ENCODE results near the gene ZNF598.

The ZNF598 gene

DNA sequence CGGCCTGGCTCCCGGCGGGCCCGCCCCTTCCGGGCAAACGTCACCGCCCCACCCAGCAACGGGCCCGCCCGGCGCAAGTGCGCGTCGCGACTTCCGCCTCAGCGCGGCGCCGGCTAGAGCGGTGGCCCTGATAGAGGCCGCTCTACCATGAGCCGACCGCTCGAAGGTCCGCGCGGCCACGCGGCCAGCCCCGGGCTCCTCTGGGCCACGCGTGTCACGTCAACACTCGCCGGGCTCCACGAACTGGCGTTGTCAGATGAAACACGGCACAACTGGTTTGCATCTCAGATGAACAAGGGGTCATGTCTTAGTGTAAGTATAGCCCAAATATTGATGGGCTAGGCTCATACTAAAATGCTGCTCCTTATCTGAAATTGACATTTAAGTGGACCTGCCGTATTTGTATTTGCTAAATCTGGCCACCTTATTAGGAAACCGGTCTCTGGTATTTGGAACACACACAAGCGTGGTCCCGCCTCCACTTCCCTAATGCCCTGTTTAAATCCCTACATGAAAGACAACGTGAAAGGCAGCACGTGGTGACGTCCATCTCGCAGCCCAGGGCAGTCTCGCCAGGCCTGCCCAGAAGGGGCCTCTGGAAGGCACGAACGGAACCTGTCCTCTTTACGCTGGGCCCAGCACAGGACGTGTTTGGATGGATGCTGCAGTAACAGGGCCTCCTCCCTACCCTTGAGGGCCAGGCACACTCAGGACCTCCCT lies at the start of gene ZNF598:
TSS of gene ZNF598 (minus strand) at position 31 of the 720 bp plus-strand sequence.
- Histone ChIP-seq H3K4me1 (ENCODE audit: control insufficient read depth in 2 of 2, insufficient read depth in 2 of 2, low read length in 2 of 2) (peaks cover 27 to 32% of the 10 kb centered on the region in 2 donors), H3K27me3 (ENCODE audit: control insufficient read depth in 2 of 2, insufficient read depth in 2 of 2, low read length in 2 of 2) (no peaks in the 10 kb centered on the region), H3K9ac (ENCODE audit: low read depth in 1 of 2, low read length in 2 of 2) (peak within 1 kb of the TSS; percentile 93 to 95), H3K9me3 (ENCODE audit: control insufficient read depth in 2 of 2, low read length in 2 of 2) (no peaks in the 10 kb centered on the region), H3K4me3 (ENCODE audit: low read length in 2 of 2) (peak within 1 kb of the TSS; percentile 81 to 84), H3K27ac (ENCODE audit: low read depth in 2 of 2, low read length in 2 of 2) (peak within 1 kb of the TSS; percentile 84 to 90), H3K36me3 (ENCODE audit: control insufficient read depth in 2 of 2, insufficient read depth in 2 of 2, low read length in 2 of 2) (no peaks in the 10 kb centered on the region)

DNA sequence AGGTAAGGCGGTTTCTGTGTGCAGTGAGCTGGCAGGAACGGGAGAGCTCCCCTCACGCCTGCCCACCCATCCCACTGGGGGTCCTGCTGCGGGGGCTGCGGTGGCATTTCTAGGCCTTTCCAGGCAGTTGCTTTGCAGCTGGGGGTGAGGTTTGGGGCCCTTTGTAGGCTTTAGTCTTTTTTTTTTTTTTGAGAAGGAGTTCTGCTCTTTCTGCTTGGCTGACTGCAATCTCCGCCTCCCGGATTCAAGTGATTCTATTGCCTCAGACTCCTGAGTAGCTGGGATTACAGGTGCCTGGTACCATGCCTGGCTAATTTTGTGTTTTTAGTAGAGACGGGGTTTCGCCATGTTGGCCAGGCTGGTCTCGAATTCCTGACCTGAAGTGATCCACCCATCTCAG lies 49.3 kb upstream of the ZNF598 start:
- no peak overlapping the region for H3K27ac ChIP-seq (ENCODE audit: low read depth in 2 of 2, low read length in 2 of 2)
- no peaks in the 10 kb centered on the region for H3K27me3 ChIP-seq (ENCODE audit: control insufficient read depth in 2 of 2, insufficient read depth in 2 of 2, low read length in 2 of 2)
- H3K4me1 ChIP-seq (ENCODE audit: control insufficient read depth in 2 of 2, insufficient read depth in 2 of 2, low read length in 2 of 2), result peaks cover 8 to 14% of the 10 kb centered on the region in 2 donors
- peaks cover 39 to 43% of the 10 kb centered on the region in 2 donors for H3K36me3 ChIP-seq (ENCODE audit: control insufficient read depth in 2 of 2, insufficient read depth in 2 of 2, low read length in 2 of 2)
- H3K4me3 ChIP-seq (ENCODE audit: low read length in 2 of 2), result no peak overlapping the region
- no peak overlapping the region for H3K9ac ChIP-seq (ENCODE audit: low read depth in 1 of 2, low read length in 2 of 2)
- H3K9me3 ChIP-seq (ENCODE audit: control insufficient read depth in 2 of 2, low read length in 2 of 2), result no peaks in the 10 kb centered on the region

DNA sequence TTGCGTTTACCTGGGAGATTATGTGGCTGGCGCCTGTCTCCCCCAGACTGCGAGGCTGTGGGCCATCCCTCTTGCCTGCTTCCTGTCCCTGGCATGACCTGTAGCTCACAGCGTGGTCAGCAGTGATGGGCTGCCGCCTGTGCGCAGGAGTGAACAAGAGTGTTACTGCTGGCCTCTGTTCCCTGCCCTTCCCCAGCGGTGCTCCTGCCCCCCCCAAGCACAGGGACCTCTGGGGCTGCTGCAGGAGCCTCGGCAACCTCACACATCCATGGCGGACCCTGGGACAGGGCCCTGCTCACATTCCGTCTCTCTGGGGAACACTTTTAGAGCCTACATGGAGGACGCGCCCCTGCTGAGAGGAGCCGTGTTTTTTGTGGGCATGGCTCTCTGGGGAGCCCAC lies 48.8 kb upstream of the ZNF598 start:
- Histone ChIP-seq H3K9me3 (ENCODE audit: control insufficient read depth in 2 of 2, low read length in 2 of 2) (no peaks in the 10 kb centered on the region), H3K27me3 (ENCODE audit: control insufficient read depth in 2 of 2, insufficient read depth in 2 of 2, low read length in 2 of 2) (no peaks in the 10 kb centered on the region), H3K4me3 (ENCODE audit: low read length in 2 of 2) (no peak overlapping the region), H3K36me3 (ENCODE audit: control insufficient read depth in 2 of 2, insufficient read depth in 2 of 2, low read length in 2 of 2) (peaks cover 42 to 43% of the 10 kb centered on the region in 2 donors), H3K27ac (ENCODE audit: low read depth in 2 of 2, low read length in 2 of 2) (no peak overlapping the region), H3K4me1 (ENCODE audit: control insufficient read depth in 2 of 2, insufficient read depth in 2 of 2, low read length in 2 of 2) (peaks cover 8 to 14% of the 10 kb centered on the region in 2 donors), H3K9ac (ENCODE audit: low read depth in 1 of 2, low read length in 2 of 2) (no peak overlapping the region)

DNA sequence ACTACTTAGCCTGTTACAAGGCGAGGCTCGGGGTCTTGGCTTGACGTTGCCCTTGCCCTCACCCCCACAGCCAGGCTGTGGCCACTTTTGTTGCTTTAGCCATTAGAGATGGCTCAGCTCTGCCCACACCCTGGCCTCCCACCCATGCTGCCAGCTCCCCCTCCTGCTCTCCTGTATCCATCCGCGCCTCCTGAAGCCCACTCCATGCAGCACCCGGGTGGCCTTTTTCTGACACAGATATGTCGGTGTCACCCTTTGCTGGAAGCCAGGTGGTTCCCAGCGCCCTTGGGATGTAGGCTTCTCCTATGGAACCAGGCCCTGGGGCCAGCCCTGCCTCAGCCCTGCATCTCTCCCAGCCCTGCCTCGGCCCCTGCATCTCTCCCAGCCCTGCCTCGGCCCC lies 47.8 kb upstream of the ZNF598 start:
- Histone ChIP-seq H3K9me3 (ENCODE audit: control insufficient read depth in 2 of 2, low read length in 2 of 2) (no peaks in the 10 kb centered on the region), H3K4me1 (ENCODE audit: control insufficient read depth in 2 of 2, insufficient read depth in 2 of 2, low read length in 2 of 2) (peaks cover 8 to 14% of the 10 kb centered on the region in 2 donors), H3K27me3 (ENCODE audit: control insufficient read depth in 2 of 2, insufficient read depth in 2 of 2, low read length in 2 of 2) (no peaks in the 10 kb centered on the region), H3K4me3 (ENCODE audit: low read length in 2 of 2) (no peak overlapping the region), H3K9ac (ENCODE audit: low read depth in 1 of 2, low read length in 2 of 2) (no peak overlapping the region), H3K27ac (ENCODE audit: low read depth in 2 of 2, low read length in 2 of 2) (no peak overlapping the region), H3K36me3 (ENCODE audit: control insufficient read depth in 2 of 2, insufficient read depth in 2 of 2, low read length in 2 of 2) (peaks cover 39 to 44% of the 10 kb centered on the region in 2 donors)

DNA sequence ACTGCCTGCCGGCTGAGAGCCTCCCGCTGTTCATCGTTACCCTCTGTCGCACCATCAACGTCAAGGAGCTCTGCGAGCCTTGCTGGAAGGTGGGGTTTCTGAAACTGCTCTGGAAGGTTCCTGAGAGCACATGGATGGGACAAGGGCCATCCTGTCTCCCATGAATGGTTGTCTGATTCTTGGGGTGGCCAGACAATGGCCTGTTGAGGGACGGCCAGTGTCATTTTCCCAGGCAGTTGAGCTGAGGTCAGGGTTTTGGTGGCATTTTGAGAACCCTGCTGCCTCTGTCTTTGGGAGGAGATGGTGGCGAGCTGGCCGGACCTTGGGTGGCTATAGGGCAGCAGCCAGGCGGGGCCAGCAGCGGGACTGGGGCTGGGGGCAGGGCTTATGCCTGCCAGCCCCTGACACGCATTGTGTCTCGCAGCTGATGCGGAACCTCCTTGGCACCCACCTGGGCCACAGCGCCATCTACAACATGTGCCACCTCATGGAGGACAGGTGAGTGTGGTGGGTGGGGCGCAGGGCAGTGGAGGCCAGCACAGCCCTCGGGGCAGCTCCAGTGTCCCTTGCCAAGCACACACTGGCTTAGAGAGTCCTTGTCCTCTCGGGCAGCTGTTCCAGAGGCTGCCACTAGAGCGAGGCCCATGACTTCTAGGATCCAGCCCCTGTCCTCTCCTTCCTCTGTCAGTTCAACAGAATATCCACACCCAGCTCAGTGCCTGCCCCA lies 47.2 kb upstream of the ZNF598 start:
- Histone ChIP-seq H3K27ac (ENCODE audit: low read depth in 2 of 2, low read length in 2 of 2) (no peak overlapping the region), H3K9ac (ENCODE audit: low read depth in 1 of 2, low read length in 2 of 2) (no peak overlapping the region), H3K27me3 (ENCODE audit: control insufficient read depth in 2 of 2, insufficient read depth in 2 of 2, low read length in 2 of 2) (no peaks in the 10 kb centered on the region), H3K4me3 (ENCODE audit: low read length in 2 of 2) (no peak overlapping the region), H3K9me3 (ENCODE audit: control insufficient read depth in 2 of 2, low read length in 2 of 2) (no peaks in the 10 kb centered on the region), H3K36me3 (ENCODE audit: control insufficient read depth in 2 of 2, insufficient read depth in 2 of 2, low read length in 2 of 2) (peaks cover 40 to 44% of the 10 kb centered on the region in 2 donors), H3K4me1 (ENCODE audit: control insufficient read depth in 2 of 2, insufficient read depth in 2 of 2, low read length in 2 of 2) (peaks cover 8 to 14% of the 10 kb centered on the region in 2 donors)

DNA sequence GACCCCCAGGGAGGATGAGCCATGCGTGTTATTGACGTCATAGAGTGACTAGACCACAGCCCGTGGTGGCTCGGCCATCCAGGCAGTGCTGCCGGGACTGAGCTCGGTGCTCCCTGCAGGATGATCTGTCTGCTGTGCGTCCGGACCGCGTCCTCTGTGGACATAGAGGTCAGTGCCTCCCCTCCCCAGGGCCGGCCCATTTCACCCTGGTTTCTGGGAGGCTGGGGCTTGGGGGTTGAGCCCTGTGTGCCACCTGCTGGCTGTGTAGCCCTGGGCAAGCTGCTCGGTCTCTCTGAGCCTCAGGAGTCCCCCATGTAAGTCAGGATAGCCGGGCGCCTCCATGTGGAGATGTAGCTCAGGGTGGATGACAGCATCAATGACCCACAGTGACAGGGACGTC lies 46.5 kb upstream of the ZNF598 start:
- Histone ChIP-seq H3K4me3 (ENCODE audit: low read length in 2 of 2) (no peak overlapping the region), H3K4me1 (ENCODE audit: control insufficient read depth in 2 of 2, insufficient read depth in 2 of 2, low read length in 2 of 2) (peaks cover 8 to 14% of the 10 kb centered on the region in 2 donors), H3K27me3 (ENCODE audit: control insufficient read depth in 2 of 2, insufficient read depth in 2 of 2, low read length in 2 of 2) (no peaks in the 10 kb centered on the region), H3K36me3 (ENCODE audit: control insufficient read depth in 2 of 2, insufficient read depth in 2 of 2, low read length in 2 of 2) (peaks cover 36 to 43% of the 10 kb centered on the region in 2 donors), H3K27ac (ENCODE audit: low read depth in 2 of 2, low read length in 2 of 2) (no peak overlapping the region), H3K9me3 (ENCODE audit: control insufficient read depth in 2 of 2, low read length in 2 of 2) (no peaks in the 10 kb centered on the region), H3K9ac (ENCODE audit: low read depth in 1 of 2, low read length in 2 of 2) (no peak overlapping the region)

DNA sequence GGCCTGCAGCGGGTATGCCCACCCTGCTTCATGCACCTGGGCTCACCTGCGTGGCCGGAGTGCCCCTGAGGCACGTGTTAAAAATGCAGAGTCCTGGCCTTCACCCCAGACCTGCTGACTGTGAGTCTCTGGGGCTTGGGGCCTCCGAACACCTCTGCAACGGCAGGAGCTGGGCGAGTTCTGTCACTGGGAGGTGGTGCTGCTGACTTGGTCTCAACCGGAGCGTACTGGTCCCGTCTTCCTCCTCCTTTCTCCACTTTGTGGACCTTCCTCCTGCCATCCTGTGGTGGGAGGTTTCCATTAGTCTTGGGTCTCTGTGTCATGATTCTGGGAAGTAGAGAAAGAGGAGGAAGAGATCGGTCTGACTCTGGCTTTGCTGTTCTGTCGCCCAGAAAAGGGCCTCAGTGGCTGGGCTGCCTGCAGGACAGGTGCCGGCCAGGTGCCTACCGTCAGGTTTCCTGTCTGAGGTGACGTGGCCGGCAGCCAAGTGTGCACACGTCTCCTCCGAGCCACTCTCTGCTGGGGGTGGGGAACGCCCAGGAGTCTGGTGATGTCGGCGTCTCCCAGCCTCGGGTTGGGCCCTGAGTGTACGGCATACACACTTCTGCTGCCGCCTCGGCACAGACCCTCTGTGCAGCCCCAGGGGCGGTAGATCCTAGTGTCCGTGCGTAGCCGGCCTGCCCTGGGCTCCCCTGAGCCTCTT lies 45.1 kb upstream of the ZNF598 start:
- Histone ChIP-seq H3K4me3 (ENCODE audit: low read length in 2 of 2) (peak overlapping the region; percentile 0 to 9), H3K36me3 (ENCODE audit: control insufficient read depth in 2 of 2, insufficient read depth in 2 of 2, low read length in 2 of 2) (peaks cover 27 to 40% of the 10 kb centered on the region in 2 donors), H3K27me3 (ENCODE audit: control insufficient read depth in 2 of 2, insufficient read depth in 2 of 2, low read length in 2 of 2) (no peaks in the 10 kb centered on the region), H3K27ac (ENCODE audit: low read depth in 2 of 2, low read length in 2 of 2) (peak overlapping the region; percentile 64 to 85), H3K9me3 (ENCODE audit: control insufficient read depth in 2 of 2, low read length in 2 of 2) (no peaks in the 10 kb centered on the region), H3K9ac (ENCODE audit: low read depth in 1 of 2, low read length in 2 of 2) (peak overlapping the region; percentile 20 to 77), H3K4me1 (ENCODE audit: control insufficient read depth in 2 of 2, insufficient read depth in 2 of 2, low read length in 2 of 2) (peaks cover 8 to 14% of the 10 kb centered on the region in 2 donors)

DNA sequence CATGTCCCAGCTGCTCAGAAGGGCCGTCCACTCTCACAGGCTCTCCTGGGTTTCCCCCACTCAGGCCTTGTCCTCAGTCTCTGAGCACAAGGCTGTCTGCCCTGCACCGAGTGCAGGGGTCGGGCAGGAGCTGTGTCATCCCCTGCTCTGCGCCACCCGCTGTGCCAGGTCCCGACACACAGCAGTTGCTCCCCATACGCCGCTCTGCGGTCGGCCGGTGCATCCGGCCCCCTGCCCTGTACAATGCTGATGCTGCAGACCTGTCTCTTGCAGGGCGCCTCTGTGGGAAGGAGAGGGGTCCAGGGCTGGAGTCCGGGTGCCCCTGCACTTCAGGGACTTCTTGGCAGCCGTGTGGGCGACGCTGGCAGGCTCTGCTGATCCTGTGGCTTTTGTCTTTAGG lies 44.3 kb upstream of the ZNF598 start:
- Histone ChIP-seq H3K9ac (ENCODE audit: low read depth in 1 of 2, low read length in 2 of 2) (peak overlapping the region in 1 of 2 donors; percentile 77), H3K9me3 (ENCODE audit: control insufficient read depth in 2 of 2, low read length in 2 of 2) (no peaks in the 10 kb centered on the region), H3K27me3 (ENCODE audit: control insufficient read depth in 2 of 2, insufficient read depth in 2 of 2, low read length in 2 of 2) (no peaks in the 10 kb centered on the region), H3K27ac (ENCODE audit: low read depth in 2 of 2, low read length in 2 of 2) (peak overlapping the region in 1 of 2 donors; percentile 85), H3K36me3 (ENCODE audit: control insufficient read depth in 2 of 2, insufficient read depth in 2 of 2, low read length in 2 of 2) (peaks cover 27 to 40% of the 10 kb centered on the region in 2 donors), H3K4me1 (ENCODE audit: control insufficient read depth in 2 of 2, insufficient read depth in 2 of 2, low read length in 2 of 2) (peaks cover 8 to 14% of the 10 kb centered on the region in 2 donors), H3K4me3 (ENCODE audit: low read length in 2 of 2) (no peak overlapping the region)

DNA sequence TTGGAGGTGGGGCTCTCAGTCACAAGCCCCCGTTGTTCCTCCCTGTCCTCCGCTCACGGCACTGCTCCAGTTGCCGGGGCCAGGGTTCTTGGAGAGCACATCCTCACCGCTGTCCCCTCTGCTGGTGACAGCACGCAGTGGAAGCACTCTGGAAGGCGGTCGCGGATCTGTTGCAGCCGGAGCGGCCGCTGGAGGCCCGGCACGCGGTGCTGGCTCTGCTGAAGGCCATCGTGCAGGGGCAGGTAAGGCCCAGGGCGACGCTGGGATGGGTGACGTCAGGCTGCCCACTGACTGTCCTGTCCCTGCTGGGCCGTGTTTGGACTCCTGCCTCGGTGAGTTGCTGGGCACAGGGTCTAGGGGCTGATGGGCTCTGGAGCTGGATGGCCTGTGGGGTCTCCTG lies 43.6 kb upstream of the ZNF598 start:
- peaks cover 27 to 37% of the 10 kb centered on the region in 2 donors for H3K36me3 ChIP-seq (ENCODE audit: control insufficient read depth in 2 of 2, insufficient read depth in 2 of 2, low read length in 2 of 2)
- H3K9me3 ChIP-seq (ENCODE audit: control insufficient read depth in 2 of 2, low read length in 2 of 2), result no peaks in the 10 kb centered on the region
- peaks cover 15 to 21% of the 10 kb centered on the region in 2 donors for H3K4me1 ChIP-seq (ENCODE audit: control insufficient read depth in 2 of 2, insufficient read depth in 2 of 2, low read length in 2 of 2)
- no peaks in the 10 kb centered on the region for H3K27me3 ChIP-seq (ENCODE audit: control insufficient read depth in 2 of 2, insufficient read depth in 2 of 2, low read length in 2 of 2)
- H3K27ac ChIP-seq (ENCODE audit: low read depth in 2 of 2, low read length in 2 of 2), result no peak overlapping the region
- no peak overlapping the region for H3K4me3 ChIP-seq (ENCODE audit: low read length in 2 of 2)
- H3K9ac ChIP-seq (ENCODE audit: low read depth in 1 of 2, low read length in 2 of 2), result no peak overlapping the region

DNA sequence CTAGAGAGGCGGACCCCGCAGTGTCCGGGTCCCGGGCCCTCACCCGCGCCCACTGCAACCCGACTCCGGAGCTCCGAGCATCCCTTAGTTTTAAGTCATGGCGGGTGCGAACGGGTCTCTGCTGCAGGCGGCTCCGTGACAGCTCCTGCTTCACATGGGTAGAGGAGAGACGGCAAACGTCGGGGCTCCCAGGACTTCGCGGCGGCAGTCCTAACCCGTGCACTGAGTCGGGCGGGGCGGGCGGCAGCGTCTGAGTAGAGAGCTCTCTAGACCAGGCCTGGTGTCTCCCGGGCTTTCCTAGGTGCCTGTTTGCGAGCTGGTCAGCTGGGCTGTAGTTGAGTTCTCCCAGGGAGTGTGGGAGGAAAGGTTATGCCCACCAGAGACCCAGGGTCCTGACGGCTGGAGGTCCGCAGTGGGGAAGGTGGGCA lies 38.5 kb upstream of the ZNF598 start:
- Histone ChIP-seq H3K27ac (ENCODE audit: low read depth in 2 of 2, low read length in 2 of 2) (peak overlapping the region; percentile 41 to 77), H3K9me3 (ENCODE audit: control insufficient read depth in 2 of 2, low read length in 2 of 2) (no peaks in the 10 kb centered on the region), H3K36me3 (ENCODE audit: control insufficient read depth in 2 of 2, insufficient read depth in 2 of 2, low read length in 2 of 2) (peaks cover 7 to 19% of the 10 kb centered on the region in 2 donors), H3K4me3 (ENCODE audit: low read length in 2 of 2) (peak overlapping the region; percentile 72 to 92), H3K9ac (ENCODE audit: low read depth in 1 of 2, low read length in 2 of 2) (peak overlapping the region; percentile 63 to 74), H3K27me3 (ENCODE audit: control insufficient read depth in 2 of 2, insufficient read depth in 2 of 2, low read length in 2 of 2) (no peaks in the 10 kb centered on the region), H3K4me1 (ENCODE audit: control insufficient read depth in 2 of 2, insufficient read depth in 2 of 2, low read length in 2 of 2) (peaks cover 32 to 39% of the 10 kb centered on the region in 2 donors)
